ENCODE data around the gene UHRF2. TPM values are rescaled to one million over a fixed set of nuclear protein-coding genes. Genes with fewer than 3 reads are reported as not detected.

Gene UHRF2
- total and polyA plus RNA-seq, 3 donors from 2014 or later, result 36.4 to 59.2 (median 56.1) TPM

GRCh38 chr9:6479959-6480358 is 67.0 kb downstream of the UHRF2 start:
- no peak for DNase-seq

GRCh38 chr9:6484210-6484609 is 71.2 kb downstream of the UHRF2 start:
- Histone ChIP-seq H3K27me3 (no peaks in the 10 kb centered on the region), H3K4me1 (no peaks in the 10 kb centered on the region), H3K9me3 (no peaks in the 10 kb centered on the region), H3K4me3 (no peak overlapping the region), H3K27ac (no peak overlapping the region), H3K36me3 (ENCODE audit: low read depth, missing control alignments) (no peaks in the 10 kb centered on the region)
- TF ChIP-seq CTCF (IDR thresholded peaks at IDR 0.05) (no peak), POLR2A (IDR thresholded peaks at IDR 0.05) (no peak)
- 91 to 94% methylated on average over 2 of the region's 2 CpGs for WGBS, 2 donors
- intact Hi-C loops (cut with DNase I; ENCODE audit: low total_unique reads), result no loop called here
- DNase-seq, result no peak

More at GRCh38 chr9:6479959-6480358, 67.0 kb downstream of the UHRF2 start:
- WGBS, 2 donors, result 77 to 83% methylated on average over 2 of the region's 2 CpGs
- H3K4me3 ChIP-seq, result no peak overlapping the region
- intact Hi-C loops (cut with DNase I; ENCODE audit: low total_unique reads), result no loop called here
- H3K27me3 ChIP-seq, result no peaks in the 10 kb centered on the region
- H3K4me1 ChIP-seq, result no peaks in the 10 kb centered on the region
- no peaks in the 10 kb centered on the region for H3K9me3 ChIP-seq
- H3K36me3 ChIP-seq (ENCODE audit: low read depth, missing control alignments), result no peaks in the 10 kb centered on the region
- H3K27ac ChIP-seq, result no peak overlapping the region
- TF ChIP-seq CTCF (IDR thresholded peaks at IDR 0.05) (no peak), POLR2A (IDR thresholded peaks at IDR 0.05) (no peak)

- intact Hi-C loops (cut with DNase I; ENCODE audit: low total_unique reads), result no loop called here
- H3K27me3 ChIP-seq, result no peaks in the 10 kb centered on the region
- no peak for DNase-seq
- H3K4me3 ChIP-seq, result no peak overlapping the region
- no peak overlapping the region for H3K27ac ChIP-seq
- no peaks in the 10 kb centered on the region for H3K36me3 ChIP-seq (ENCODE audit: low read depth, missing control alignments)
- no peaks in the 10 kb centered on the region for H3K4me1 ChIP-seq
- 92 to 95% methylated on average over 7 of the region's 7 CpGs for WGBS, 2 donors
- H3K9me3 ChIP-seq, result no peaks in the 10 kb centered on the region
- TF ChIP-seq POLR2A (IDR thresholded peaks at IDR 0.05), result no peak
- no peak for TF ChIP-seq CTCF (IDR thresholded peaks at IDR 0.05)
Observed at GRCh38 chr9:6488395-6488794, 75.4 kb downstream of the UHRF2 start.

DNA sequence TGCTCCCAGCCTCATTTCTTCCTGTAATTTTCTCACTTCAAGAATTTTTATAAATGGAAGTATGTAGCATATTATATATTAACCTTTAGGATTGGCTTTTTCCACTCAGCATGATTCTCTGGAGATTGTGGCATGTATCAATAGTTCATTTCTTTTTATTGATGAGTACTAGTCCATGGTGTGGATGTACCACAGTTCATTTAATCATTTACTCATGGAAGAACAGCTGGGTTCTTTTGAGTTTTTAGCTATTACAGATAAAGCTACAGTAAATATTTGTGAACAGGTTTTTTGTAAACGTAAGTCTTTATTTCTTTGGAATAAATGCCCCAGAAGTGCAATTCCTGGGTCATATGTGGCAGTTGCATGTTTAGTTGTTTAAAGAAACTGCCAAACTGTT is 76.1 kb downstream of the UHRF2 start:
- Histone ChIP-seq H3K9me3 (no peaks in the 10 kb centered on the region), H3K27me3 (no peaks in the 10 kb centered on the region), H3K4me3 (no peak overlapping the region), H3K27ac (no peak overlapping the region), H3K4me1 (no peaks in the 10 kb centered on the region), H3K36me3 (ENCODE audit: low read depth, missing control alignments) (no peaks in the 10 kb centered on the region)
- intact Hi-C loops (cut with DNase I; ENCODE audit: low total_unique reads), result no loop called here
- 95 to 100% methylated on average over 1 of the region's 1 CpG for WGBS, 2 donors
- DNase-seq, result no peak
- TF ChIP-seq CTCF (IDR thresholded peaks at IDR 0.05) (no peak), POLR2A (IDR thresholded peaks at IDR 0.05) (no peak)

DNA sequence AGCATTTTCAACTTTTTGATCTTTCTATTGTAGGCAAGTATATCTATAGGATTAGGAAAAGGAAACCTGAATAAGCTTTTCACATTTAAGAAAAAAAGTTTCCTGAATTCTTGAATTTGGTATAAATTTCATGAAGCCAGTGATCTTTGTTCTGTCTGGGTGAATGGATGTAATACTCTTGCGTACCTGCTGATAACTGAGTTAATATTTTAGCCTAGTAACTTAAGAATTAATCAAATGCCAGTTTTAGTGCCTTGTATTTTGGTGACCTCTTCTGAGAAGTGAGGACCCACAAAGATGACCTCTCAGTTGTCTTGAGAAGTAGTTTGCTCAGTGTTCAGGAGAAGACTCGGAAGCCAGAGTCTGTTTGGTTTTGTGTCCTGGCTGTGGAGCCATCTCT is 77.9 kb downstream of the UHRF2 start:
- intact Hi-C loops (cut with DNase I; ENCODE audit: low total_unique reads), result no loop called here
- H3K36me3 ChIP-seq (ENCODE audit: low read depth, missing control alignments), result no peaks in the 10 kb centered on the region

More for the DNA sequence above, 77.9 kb downstream of the UHRF2 start:
- no peaks in the 10 kb centered on the region for H3K27me3 ChIP-seq
- no peak for TF ChIP-seq POLR2A (IDR thresholded peaks at IDR 0.05)
- TF ChIP-seq CTCF (IDR thresholded peaks at IDR 0.05), result no peak
- H3K27ac ChIP-seq, result no peak overlapping the region
- 93 to 94% methylated on average over 2 of the region's 2 CpGs for WGBS, 2 donors
- no peaks in the 10 kb centered on the region for H3K4me1 ChIP-seq
- DNase-seq, result no peak
- H3K4me3 ChIP-seq, result no peak overlapping the region
- H3K9me3 ChIP-seq, result no peaks in the 10 kb centered on the region
